WERI-Rb-1 (cell line): ENCODE results near the gene MAN1A1.

Experiments used
- DNase-seq: peaks from one replicate; pipeline ENCODE4 v3.0.0-alpha.2; 2020
- H3K27ac ChIP-seq: fragments of 250-450 bp; sonication (Bioruptor Pico); 2 replicates; pipeline ENCODE4 v1.5.1; 2020; ENCODE audit warnings: mild to moderate bottlenecking, moderate library complexity
- H3K27me3 ChIP-seq: fragments of 250-450 bp; sonication (Bioruptor Pico); 2 replicates; pipeline ENCODE4 v1.5.1; 2021; ENCODE audit warnings: mild to moderate bottlenecking, low read depth, moderate library complexity; ENCODE audit not compliant: insufficient read depth, severe bottlenecking
- H3K36me3 ChIP-seq: fragments of 250-450 bp; sonication (Bioruptor Pico); 2 replicates; pipeline ENCODE4 v1.5.1; 2020; ENCODE audit warnings: mild to moderate bottlenecking, moderate library complexity
- H3K4me3 ChIP-seq: 2 replicates; pipeline ENCODE4 v1.5.1; 2011; ENCODE audit warnings: low read depth, mild to moderate bottlenecking, control low read depth, low read length
- H3K9me3 ChIP-seq: fragments of 250-450 bp; sonication (Bioruptor Pico); 2 replicates; pipeline ENCODE4 v1.5.1; 2021; ENCODE audit warnings: mild to moderate bottlenecking, moderate library complexity; ENCODE audit not compliant: severe bottlenecking
- CTCF ChIP-seq: IDR thresholded peaks from 2 replicates; pipeline ENCODE4 v1.5.1; 2011; ENCODE audit warnings: low read depth, mild to moderate bottlenecking, control low read depth, inconsistent platforms, low read length

Gene MAN1A1

DNA sequence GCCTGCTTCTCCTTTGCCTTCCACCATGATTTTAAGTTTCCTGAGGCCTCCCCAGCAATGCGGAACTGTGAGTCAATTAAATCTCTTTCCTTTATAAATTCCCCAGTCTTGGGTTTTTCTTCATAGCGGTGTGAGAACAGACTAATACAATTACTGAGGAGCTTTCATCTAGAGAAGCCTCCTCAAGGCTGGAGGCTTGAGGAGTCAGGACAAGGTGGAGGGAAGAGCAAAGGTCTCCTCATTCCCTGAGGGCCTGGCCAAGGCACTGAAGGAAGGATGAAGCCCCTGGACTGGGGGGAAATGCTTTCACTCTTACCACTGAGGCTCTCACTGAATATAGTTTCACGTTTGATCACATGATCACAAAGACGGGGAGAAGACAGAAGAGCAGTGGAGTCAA, 118.2 kb downstream of the MAN1A1 start:
- H3K4me3 ChIP-seq: no peak overlapping the region
- H3K27ac ChIP-seq: no peak overlapping the region
- H3K27me3 ChIP-seq: no peaks in the 10 kb centered on the region
- no peaks in the 10 kb centered on the region for H3K36me3 ChIP-seq
- TF ChIP-seq CTCF: no peak
- no peak for DNase-seq
- no peaks in the 10 kb centered on the region for H3K9me3 ChIP-seq

- Histone ChIP-seq H3K36me3 (no peaks in the 10 kb centered on the region), H3K9me3 (no peaks in the 10 kb centered on the region), H3K27ac (no peak overlapping the region), H3K27me3 (no peaks in the 10 kb centered on the region), H3K4me3 (no peak overlapping the region)
- no peak for DNase-seq
- no peak for TF ChIP-seq CTCF
These were observed 119.4 kb downstream of the MAN1A1 start for GRCh38 chr6:119230160-119230559.

- DNase-seq: no peak
- no peaks in the 10 kb centered on the region for H3K27me3 ChIP-seq
- no peak overlapping the region for H3K4me3 ChIP-seq
- no peak for TF ChIP-seq CTCF
- no peak overlapping the region for H3K27ac ChIP-seq
- no peaks in the 10 kb centered on the region for H3K36me3 ChIP-seq
- H3K9me3 ChIP-seq: no peaks in the 10 kb centered on the region
These were observed 122.2 kb downstream of the MAN1A1 start for GRCh38 chr6:119227377-119227776.

DNA sequence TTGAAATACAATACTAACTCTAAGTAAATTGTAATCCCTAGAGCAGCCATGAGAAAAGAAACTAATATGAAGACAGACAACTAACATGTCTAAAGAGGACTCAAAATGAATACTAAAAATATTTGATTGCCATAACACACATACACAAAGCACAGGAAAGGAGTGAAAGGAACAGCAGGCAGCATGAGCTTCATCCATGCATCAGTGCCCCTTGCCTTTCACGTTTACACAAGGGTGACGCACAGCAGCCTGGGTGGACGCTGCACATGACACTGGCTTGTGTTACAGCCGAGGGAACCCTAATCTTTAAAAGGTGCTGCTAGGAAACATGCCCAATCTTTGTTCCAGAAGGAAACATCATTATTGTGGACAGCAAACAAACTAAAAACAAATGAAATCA, 123.5 kb downstream of the MAN1A1 start:
- Histone ChIP-seq H3K4me3 (no peak overlapping the region), H3K36me3 (no peaks in the 10 kb centered on the region), H3K27ac (no peak overlapping the region), H3K9me3 (no peaks in the 10 kb centered on the region), H3K27me3 (no peaks in the 10 kb centered on the region)
- no peak for TF ChIP-seq CTCF
- DNase-seq: no peak

- no peak for DNase-seq
- H3K27ac ChIP-seq: no peak overlapping the region
- H3K27me3 ChIP-seq: no peaks in the 10 kb centered on the region
- no peak for TF ChIP-seq CTCF
- no peaks in the 10 kb centered on the region for H3K9me3 ChIP-seq
- no peak overlapping the region for H3K4me3 ChIP-seq
- H3K36me3 ChIP-seq: no peaks in the 10 kb centered on the region
These were observed 125.4 kb downstream of the MAN1A1 start for GRCh38 chr6:119224095-119224701.

GRCh38 chr6:119220452-119220851, 129.1 kb downstream of the MAN1A1 start:
- Histone ChIP-seq H3K27me3 (no peaks in the 10 kb centered on the region), H3K4me3 (no peak overlapping the region), H3K9me3 (no peaks in the 10 kb centered on the region), H3K27ac (no peak overlapping the region), H3K36me3 (no peaks in the 10 kb centered on the region)
- DNase-seq: no peak
- TF ChIP-seq CTCF: no peak
